Stimulated activated CD4-positive, alpha-beta T cell treated with anti-CD3 and anti-CD28 coated beads, TNF-alpha, amount 100 ng/mL, for 48 hours (primary cell): ENCODE results near the gene SYNE1.

Experiments used
- DNase-seq, 3 donors: peaks; one replicate each; pipeline ENCODE4 v3.0.0-alpha.2; 2020; ENCODE audit warnings: low read depth in 3 of 3

Gene SYNE1

GRCh38 chr6:152316024-152316423 lies 321.1 kb downstream of the SYNE1 start:
- no peak for DNase-seq

GRCh38 chr6:152314483-152314832 lies 322.7 kb downstream of the SYNE1 start:
- DNase-seq, result no peak

GRCh38 chr6:152313542-152314482 lies 323.4 kb downstream of the SYNE1 start:
- DNase-seq, result no peak

GRCh38 chr6:152312434-152312833 lies 324.7 kb downstream of the SYNE1 start:
- DNase-seq, result no peak

- DNase-seq, result no peak
Measured at GRCh38 chr6:152310371-152310954, 326.7 kb downstream of the SYNE1 start.

DNA sequence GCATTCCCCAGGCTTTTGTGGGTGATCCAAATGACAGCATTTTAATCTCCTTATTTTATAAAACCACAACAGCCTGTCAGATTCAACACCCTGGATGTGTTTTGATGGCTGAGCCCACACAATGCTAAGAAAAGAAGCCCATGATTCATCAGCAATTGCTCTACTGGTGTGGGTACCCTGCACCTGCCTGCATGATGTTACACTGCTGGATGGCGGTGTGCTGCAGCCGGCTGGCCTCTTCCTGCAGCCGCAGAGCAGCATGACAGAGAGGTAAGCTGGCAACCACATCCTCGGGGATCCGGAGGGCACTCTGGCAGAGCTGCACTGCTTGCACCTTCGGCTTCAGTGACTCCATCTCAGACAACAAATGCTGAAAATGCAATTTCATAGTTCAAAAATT lies 327.5 kb downstream of the SYNE1 start:
- DNase-seq, result peak; percentile 35 to 73 (median 47)

- no peak for DNase-seq
Measured at GRCh38 chr6:152309006-152309405, 328.2 kb downstream of the SYNE1 start.

GRCh38 chr6:152308306-152308705 lies 328.9 kb downstream of the SYNE1 start:
- no peak for DNase-seq

DNA sequence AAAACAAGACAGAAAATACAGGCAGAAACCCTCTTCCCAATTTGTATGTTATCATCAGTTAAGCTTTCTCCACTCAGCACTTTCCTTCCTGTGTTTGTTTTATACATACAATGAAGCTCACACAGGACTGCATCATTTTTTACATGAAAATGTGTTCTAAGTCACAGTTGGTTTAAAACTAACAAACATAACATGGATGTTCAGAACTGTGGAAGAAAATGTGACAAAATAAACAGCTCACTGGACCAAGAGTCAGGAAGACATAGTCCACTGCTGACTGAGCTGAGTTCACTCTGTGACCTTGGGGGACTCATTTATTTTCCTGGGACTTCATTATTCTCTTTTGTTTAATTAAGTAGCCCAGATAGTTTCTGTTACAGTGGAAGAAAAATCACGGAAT lies 331.5 kb downstream of the SYNE1 start:
- DNase-seq, result no peak

DNA sequence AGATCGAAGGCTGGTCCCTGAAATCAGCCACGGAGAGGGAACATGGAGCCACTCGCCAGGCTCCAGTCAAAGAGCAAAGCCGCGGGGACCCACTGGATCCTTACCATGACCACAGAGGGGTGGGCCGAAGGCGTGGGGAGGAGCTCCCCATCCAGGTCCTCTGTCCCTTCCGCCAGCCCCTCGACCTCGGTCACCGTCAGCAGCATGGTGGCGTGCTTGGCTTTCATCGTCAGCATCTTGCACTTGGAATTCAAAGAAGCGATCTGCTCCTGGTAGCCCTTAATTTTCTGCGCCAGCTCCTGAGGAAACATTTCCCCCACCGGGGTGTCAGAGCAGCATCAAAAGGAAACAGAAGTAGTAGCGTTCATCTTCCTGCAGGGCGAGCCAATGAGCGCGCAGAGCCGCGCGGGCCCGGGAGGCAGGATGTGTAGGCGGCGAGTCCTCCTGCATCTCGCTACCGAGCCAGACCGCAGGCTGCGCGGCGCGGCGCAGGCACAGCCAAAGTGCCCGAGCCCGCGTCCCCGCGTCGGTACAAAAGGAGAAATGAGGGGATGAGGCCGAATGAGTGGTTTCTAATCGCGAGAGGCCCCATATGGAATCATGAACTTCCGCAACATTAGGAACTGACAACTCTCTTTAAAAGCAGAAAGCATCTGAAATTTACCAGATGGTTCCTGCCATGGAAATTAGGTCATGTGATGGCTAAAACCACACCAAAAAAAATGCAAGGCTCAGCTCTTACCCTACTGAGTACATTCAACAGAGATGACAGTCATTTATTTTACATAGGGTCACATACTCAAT lies 335.2 kb downstream of the SYNE1 start:
- peak; percentile 78 to 86 (median 84) for DNase-seq

- no peak for DNase-seq
Measured at GRCh38 chr6:152301021-152301764, 336.0 kb downstream of the SYNE1 start.

DNA sequence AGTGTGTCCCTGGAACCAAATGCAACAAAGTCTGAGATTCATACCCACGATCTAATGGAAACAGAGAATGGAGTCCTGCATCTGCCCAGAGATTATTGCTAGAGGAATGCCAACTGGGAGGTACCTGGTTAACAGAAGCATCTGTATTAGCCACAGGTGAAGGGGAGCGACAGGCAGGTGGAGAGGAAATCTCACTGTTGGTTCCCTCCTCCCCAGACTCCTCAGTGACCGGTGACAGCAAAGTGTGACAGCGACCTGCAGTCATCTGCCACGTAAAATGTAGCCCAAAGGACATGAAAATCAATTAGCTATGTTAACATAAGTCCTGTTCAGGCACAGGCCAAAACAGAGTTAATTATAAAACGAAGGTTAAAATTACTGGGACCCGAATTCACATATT lies 336.6 kb downstream of the SYNE1 start:
- DNase-seq, result no peak

DNA sequence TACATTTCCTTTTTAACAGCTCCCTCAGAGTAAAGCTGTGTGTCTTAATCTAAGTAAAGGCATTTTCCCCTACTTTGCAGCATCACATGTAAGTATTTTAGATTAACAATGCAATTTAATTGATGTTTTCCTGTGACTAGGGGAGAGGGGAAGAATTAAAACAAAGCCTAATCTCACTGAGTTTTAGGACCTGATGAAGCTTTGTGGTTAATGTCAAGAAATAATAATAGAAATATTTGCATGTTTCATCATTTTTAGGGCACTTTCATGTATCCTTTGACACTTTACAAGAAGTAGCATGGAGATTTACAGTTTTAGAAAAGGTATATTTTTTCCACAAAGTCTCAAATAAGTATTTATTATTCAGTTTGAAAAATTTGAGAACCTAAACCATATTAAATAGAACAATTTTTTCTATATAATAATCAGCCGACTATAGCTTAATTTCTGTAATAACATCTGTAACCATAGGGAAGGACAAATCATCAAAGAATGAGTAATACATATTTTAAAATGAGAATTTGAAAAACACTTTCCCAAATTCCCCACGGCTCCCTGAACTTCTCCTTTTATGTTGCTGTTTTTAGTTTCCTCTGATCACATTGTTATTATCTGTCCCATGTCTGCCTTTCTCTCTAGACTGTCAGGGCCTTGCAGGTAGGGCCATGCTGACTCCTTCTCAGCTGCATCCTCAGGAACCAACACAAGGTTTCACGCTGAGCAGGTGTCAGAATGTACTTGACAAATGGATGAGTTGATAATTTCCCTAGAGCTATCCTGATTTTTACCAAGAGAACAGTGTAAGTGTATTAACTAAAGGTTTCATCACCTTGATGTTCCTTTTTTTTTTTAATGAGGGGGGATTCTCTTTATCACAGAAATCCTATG lies 338.1 kb downstream of the SYNE1 start:
- DNase-seq, result no peak

DNA sequence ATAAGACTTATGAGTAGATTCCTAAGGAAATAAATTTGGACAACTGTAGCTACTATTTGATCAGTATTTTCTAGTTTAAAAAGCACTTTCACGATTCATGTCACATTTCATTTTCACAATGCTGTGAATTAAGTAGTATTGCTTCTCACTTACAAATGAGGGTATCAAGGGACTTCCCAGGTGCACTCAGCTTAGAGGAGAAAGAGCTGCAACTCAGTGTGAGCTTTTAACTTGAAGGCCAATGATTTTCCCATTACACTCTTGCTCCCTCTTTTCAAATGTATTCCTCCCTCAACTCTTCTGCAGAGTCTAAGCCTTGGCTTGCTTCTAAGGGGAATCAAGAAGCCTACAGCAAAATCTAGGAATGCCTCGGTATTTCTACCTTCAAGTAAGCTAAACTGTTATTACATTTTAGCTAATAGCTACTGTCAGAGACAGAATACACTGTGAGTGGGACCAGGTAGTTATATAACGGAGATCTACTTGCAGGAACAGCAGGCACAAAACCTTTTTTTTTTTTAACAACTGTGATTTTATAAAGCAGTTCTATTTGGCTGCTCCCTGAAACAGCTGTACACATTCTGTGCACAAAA lies 339.0 kb downstream of the SYNE1 start:
- DNase-seq, result no peak

DNA sequence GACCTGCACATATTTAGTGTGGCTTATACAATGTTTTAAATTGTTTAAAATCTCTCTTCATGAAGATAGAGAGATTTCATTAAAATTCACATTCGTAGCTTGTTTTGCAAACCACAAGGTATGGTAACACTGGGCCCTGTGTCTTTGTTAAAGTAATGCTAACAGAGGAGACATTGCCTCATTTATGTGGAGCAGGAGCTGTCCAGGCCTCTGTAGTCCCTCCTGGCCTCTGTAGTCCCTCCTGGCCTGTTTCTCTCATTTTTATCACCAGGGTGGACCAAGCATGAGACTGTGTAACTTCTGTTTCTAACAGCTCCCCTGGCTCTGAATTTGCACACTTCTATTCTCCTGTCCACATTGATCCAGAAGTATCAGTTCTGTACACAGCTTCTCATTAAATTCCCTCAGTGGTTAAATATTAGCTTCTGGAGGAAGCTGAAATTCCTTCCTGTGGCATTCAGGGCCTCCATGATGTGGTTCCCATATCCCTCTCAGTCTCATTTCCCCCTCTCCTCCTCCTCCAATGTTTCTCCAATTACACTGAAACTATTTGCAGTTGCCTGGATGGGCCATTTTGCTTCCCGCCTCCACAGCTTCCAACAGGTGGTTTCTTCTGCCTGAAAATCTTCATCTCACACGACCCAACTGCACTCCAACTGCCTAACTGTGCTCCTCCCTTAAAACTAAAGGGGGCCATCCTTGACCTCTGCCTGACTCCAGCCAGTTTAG lies 340.4 kb downstream of the SYNE1 start:
- DNase-seq, result no peak

DNA sequence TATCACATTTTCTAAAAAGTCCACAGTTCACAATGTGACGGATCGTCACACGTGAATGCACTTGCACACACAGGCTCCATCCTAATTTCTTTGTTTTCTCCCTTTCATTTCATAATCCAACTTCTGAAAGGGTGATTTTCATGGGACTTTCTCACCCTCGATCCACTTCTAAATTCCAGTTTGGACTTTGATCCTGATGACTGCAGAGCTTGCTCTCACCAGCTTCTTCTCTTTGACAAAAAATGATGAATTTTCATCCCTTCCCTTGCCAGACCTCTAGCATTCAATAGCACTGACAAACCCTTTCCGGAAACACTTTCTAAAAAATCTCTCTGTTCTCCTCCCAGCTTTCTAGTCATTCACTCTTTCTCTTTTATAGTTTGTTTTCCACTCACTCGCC lies 341.2 kb downstream of the SYNE1 start:
- no peak for DNase-seq

GRCh38 chr6:152295346-152295745 lies 341.8 kb downstream of the SYNE1 start:
- no peak for DNase-seq

DNA sequence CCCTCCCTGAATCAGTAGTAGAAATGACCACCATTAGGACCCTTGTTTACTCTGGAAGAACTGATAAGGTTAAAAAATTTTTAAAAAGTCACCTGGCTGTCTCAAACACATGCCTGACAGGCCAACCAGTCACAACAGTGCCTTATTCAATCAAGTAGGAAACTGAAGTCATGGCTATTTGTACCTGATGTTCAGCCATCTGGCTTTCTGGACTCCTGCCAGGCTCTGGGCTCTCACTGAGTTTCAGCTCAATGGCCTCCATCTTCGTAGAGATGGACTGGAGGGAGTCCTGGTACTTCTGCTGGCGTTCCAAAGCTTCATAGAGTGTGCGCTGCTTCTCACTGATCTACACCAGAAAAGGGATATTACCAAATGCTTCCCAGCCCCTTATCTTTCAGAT lies 343.8 kb downstream of the SYNE1 start:
- no peak for DNase-seq

- no peak for DNase-seq
Measured at GRCh38 chr6:152292555-152292954, 344.6 kb downstream of the SYNE1 start.

DNA sequence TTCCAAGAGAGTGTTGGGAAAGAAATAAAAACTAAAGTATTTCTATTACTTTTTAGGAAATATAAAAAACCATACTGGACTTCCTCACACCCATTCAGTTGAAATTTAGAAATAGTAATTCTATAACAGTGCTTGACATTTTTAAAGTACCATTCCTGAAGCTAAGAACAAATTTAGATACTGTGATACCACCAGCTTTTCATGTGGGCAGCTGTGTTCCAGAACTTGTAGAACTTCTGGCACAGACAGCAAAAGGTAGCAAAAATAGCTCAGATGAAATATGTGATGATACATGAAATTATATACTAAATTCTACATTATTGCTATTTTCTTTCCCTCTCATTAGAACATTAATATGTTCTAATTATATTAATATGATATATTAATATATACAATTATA lies 346.5 kb downstream of the SYNE1 start:
- no peak for DNase-seq
